ENCODE results near the gene GPR55. TPM values are rescaled to one million over a fixed set of nuclear protein-coding genes. Genes with fewer than 3 reads are reported as not detected.
A peak's percentile ranks its signal among the peaks of the same experiment; 100 is the strongest.

GPR55 gene
- total RNA-seq, 2 experiments from 2014 or later = 3.6 to 4.0 TPM

DNA sequence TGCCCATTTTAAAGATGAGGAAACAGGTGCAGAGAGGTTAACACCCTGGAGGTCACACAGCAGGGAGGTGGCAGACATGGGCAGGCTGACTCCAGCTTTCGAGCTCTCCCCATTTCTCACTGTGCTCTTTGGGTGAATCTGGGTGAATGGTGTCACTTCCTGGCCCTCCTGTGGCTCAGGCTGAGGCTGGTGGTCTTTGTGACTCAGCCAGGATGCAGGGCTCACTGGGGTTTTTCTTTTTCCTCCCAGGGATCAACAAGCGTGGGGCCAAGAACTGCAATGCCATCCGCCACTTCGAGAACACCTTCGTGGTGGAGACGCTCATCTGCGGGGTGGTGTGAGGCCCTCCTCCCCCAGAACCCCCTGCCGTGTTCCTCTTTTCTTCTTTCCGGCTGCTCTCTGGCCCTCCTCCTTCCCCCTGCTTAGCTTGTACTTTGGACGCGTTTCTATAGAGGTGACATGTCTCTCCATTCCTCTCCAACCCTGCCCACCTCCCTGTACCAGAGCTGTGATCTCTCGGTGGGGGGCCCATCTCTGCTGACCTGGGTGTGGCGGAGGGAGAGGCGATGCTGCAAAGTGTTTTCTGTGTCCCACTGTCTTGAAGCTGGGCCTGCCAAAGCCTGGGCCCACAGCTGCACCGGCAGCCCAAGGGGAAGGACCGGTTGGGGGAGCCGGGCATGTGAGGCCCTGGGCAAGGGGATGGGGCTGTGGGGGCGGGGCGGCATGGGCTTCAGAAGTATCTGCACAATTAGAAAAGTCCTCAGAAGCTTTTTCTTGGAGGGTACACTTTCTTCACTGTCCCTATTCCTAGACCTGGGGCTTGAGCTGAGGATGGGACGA is 47.1 kb downstream of the GPR55 start:
- CTCF ChIA-PET = interaction anchor here (0.5 to 1.1 kb wide), 5 partner anchors 11 to 251 kb away, joined by 3 read pairs; no protein-coding TSS in a partner anchor
- intact Hi-C loops (cut with DNase I, micrococcal nuclease) = no loop called here
- Mint-ChIP-seq H3K27ac (no peak overlapping the region), H3K4me3 (no peak overlapping the region), H3K9me3 (ENCODE audit: low read depth) (no peaks in the 10 kb centered on the region), H3K27me3 (no peaks in the 10 kb centered on the region), H3K36me3 (ENCODE audit: low read depth) (peaks cover 1% of the 10 kb centered on the region), H3K4me1 (peaks cover 34% of the 10 kb centered on the region)
- DNase-seq = peak; percentile 57
- peak; percentile 70 for ATAC-seq
- POLR2A ChIA-PET = interaction anchor here (0.7 to 1.1 kb wide), 2 partner anchors 10 to 17 kb away, joined by 3 to 5 read pairs; no protein-coding TSS in a partner anchor

DNA sequence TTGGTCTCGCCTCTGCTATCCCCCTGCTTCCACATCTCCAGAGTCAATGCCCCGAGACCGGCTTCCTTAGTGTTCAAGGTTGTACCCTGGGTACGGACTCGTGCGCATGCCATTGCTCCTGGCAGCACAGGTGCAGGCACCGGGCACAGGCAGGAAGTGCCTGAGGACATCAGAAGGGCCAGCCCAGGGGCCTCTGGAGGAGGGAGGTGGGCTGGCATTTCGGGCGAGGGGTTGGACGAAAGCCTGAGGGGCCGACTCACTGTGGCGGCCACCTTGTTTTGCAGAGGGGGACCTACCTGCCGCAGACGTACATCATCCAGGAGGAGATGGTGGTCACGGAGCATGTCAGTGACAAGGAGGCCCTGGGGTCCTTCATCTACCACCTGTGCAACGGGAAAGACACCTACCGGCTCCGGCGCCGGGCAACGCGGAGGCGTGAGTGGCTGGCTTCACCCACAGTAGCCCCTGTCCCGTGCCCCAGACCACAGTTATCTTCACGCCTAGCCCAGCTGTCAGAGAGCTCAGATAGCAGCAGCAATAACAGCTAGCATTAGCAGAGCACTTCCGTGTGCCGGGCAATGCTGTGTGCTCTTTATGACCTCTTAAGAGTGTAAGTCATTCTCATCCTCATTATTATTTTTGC is 47.8 kb downstream of the GPR55 start:
- Mint-ChIP-seq H3K27ac (no peak overlapping the region), H3K27me3 (no peaks in the 10 kb centered on the region), H3K4me3 (no peak overlapping the region), H3K9me3 (ENCODE audit: low read depth) (no peaks in the 10 kb centered on the region), H3K36me3 (ENCODE audit: low read depth) (peaks cover 1% of the 10 kb centered on the region), H3K4me1 (peaks cover 38% of the 10 kb centered on the region)
- ChIA-PET CTCF (interaction anchor here (0.5 to 1.3 kb wide), 4 partner anchors 10 to 129 kb away, joined by 3 to 5 read pairs (median 3); no protein-coding TSS in a partner anchor), POLR2A (interaction anchor here (0.7 kb wide), 1 partner anchor 16 kb away, joined by 3 read pairs; no protein-coding TSS in a partner anchor)
- no peak for DNase-seq
- ATAC-seq = no peak
- intact Hi-C loops (cut with DNase I, micrococcal nuclease) = no loop called here

DNA sequence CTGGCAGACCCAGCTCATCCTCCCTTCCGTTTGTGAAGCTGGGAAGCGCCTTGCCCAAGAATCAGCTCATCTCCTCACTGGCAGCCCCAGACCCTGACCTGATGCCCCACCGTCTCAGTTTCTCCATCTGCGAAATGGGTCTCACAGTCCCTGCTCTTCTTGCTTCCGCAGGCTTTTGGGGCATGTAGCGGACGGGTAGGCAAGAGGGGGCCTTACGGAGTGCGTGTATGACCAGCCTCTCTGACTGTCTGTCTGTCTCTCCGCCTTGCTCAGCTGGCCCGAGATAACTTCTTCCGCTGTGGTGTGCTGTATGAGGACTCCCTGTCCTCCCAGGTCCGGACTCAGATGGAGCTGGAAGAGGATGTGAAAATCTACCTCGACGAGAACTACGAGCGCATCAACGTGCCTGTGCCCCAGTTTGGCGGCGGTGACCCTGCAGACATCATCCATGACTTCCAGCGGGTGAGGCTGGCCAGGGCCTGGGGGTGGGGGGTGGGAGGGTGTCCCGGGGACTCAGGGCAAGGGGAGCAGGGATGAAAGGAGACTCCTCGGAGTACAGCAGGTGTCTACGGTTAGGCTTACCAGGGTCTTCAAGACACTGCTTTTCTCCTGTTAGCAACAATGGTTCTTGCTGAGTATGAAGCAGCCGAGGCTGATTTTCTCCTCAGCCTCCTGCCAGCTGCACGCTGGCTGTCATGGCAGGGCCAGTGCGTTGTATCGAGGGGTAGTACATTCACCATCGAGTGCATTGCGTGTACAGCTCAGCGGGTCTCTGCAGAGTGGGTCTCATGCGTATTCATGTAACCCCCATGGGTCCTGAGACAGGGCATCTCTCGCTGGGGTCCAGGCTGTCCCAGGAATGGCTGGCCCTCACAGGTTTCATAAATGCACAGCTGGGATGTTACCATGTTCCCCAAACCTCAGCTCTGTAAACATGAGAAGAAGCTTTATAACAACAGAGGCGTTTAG is 49.4 kb downstream of the GPR55 start:
- H3K27me3 Mint-ChIP-seq = no peaks in the 10 kb centered on the region
- CTCF ChIA-PET = interaction anchor here (0.6 to 1.3 kb wide), 8 partner anchors 11 to 112 kb away, joined by 3 to 5 read pairs (median 4); partner anchors contain the start of gene ITM2C
- H3K4me1 Mint-ChIP-seq = peaks cover 38% of the 10 kb centered on the region
- H3K27ac Mint-ChIP-seq = no peak overlapping the region
- peaks cover 1% of the 10 kb centered on the region for H3K36me3 Mint-ChIP-seq (ENCODE audit: low read depth)
- POLR2A ChIA-PET = no interaction called here
- no peaks in the 10 kb centered on the region for H3K9me3 Mint-ChIP-seq (ENCODE audit: low read depth)
- no peak for DNase-seq
- intact Hi-C loops (cut with DNase I, micrococcal nuclease) = no loop called here
- no peak overlapping the region for H3K4me3 Mint-ChIP-seq
- ATAC-seq = no peak

DNA sequence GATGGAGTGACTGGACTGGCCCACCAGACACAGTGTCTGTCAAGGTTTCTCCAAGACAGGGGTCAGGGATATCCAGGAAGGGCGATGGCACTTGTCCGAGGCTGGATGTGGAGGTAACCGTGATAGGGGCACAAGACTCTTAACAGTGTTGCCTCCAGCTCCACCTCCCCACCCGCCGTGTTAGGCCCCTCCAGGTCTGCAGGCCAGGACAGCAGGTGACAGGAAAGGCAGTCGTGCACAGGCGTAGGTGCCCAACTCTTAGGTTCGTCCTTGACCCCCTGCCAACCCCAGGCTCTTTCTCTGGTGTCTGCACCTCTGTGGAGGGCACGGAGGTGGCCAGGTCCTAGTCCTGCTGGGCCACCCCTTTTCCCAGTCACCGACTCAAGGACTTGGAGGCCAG is 50.2 kb downstream of the GPR55 start:
- H3K9me3 Mint-ChIP-seq (ENCODE audit: low read depth) = no peaks in the 10 kb centered on the region
- POLR2A ChIA-PET = no interaction called here
- peaks cover 43% of the 10 kb centered on the region for H3K4me1 Mint-ChIP-seq
- no peak overlapping the region for H3K27ac Mint-ChIP-seq
- DNase-seq (no peak), ATAC-seq (no peak)
- no peaks in the 10 kb centered on the region for H3K27me3 Mint-ChIP-seq
- CTCF ChIA-PET = interaction anchor here (1.3 kb wide), 1 partner anchor 10 kb away, joined by 4 read pairs; the partner anchor contains the start of gene ITM2C
- H3K36me3 Mint-ChIP-seq (ENCODE audit: low read depth) = peaks cover 1% of the 10 kb centered on the region
- intact Hi-C loops (cut with DNase I, micrococcal nuclease) = no loop called here
- no peak overlapping the region for H3K4me3 Mint-ChIP-seq

DNA sequence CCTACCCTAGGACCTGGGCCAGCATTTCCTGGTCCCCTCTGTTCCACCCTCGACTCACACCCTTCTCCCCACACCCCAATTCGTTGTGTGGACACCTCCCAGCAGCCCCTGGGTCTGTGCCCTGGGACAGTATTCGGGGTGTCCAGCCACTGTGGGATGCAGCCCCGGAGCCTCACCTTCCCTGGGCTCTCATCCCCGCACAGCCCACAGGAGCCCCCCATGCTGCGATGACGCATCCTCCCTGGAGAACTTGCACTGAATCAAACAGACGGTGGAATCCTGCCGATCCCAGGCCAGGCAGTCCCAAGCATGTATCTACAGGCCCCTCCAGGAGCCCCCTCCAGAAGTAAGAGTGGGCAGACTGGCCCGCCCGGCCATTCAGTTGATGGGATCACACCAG is 50.6 kb downstream of the GPR55 start:
- Mint-ChIP-seq H3K27me3 (no peaks in the 10 kb centered on the region), H3K4me1 (peaks cover 43% of the 10 kb centered on the region), H3K27ac (no peak overlapping the region), H3K9me3 (ENCODE audit: low read depth) (no peaks in the 10 kb centered on the region), H3K4me3 (no peak overlapping the region), H3K36me3 (ENCODE audit: low read depth) (peaks cover 1% of the 10 kb centered on the region)
- ChIA-PET POLR2A (no interaction called here), CTCF (interaction anchor here (1.0 to 1.3 kb wide), 2 partner anchors 10 to 31 kb away, joined by 3 to 4 read pairs; partner anchors contain the start of gene ITM2C)
- intact Hi-C loops (cut with DNase I, micrococcal nuclease) = no loop called here
- DNase-seq (no peak), ATAC-seq (no peak)

DNA sequence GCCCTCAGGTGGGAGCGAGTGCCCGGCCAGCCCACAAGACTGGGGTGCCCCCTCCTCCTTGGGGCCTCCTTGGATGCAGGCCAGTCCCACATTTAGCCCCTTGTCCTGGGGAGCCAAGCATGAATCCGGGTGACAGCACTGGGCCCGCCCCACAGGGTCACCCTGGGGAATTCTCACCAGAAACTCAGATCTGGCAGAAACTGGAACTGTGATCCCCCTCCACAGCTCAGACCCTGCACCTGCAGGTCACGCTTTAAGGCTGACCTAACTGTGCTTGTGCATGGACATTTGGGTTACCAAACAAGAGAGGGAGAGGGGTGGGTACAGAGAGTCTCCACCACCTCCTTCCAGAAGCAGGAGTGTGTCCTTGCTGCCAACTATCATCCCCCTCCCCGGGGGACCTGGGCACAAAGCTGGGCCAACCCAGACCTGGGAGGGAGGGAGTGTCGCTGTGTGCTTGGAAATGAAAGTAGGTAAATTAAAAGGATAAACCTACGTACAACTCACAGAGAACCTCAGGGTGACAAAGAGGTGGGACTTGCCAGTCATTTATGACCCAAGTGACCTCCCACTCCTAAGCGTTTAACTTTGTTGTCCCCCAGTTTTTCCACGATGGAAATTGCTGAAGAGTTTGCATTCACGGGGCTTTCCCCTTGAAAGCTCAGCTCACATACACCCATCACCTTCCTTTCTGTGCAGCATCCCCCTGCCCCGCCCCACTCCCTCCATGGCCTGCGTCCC is 51.2 kb downstream of the GPR55 start:
- ATAC-seq (peak; percentile 59), DNase-seq (no peak)
- Mint-ChIP-seq H3K4me1 (peaks cover 42% of the 10 kb centered on the region), H3K4me3 (no peak overlapping the region), H3K36me3 (ENCODE audit: low read depth) (no peaks in the 10 kb centered on the region), H3K27me3 (no peaks in the 10 kb centered on the region), H3K27ac (no peak overlapping the region), H3K9me3 (ENCODE audit: low read depth) (no peaks in the 10 kb centered on the region)
- POLR2A ChIA-PET = no interaction called here
- CTCF ChIA-PET = interaction anchor here (0.7 to 1.3 kb wide), 4 partner anchors 9 to 113 kb away, joined by 3 to 6 read pairs (median 4); partner anchors contain the start of gene ITM2C
- intact Hi-C loops (cut with DNase I, micrococcal nuclease) = no loop called here

DNA sequence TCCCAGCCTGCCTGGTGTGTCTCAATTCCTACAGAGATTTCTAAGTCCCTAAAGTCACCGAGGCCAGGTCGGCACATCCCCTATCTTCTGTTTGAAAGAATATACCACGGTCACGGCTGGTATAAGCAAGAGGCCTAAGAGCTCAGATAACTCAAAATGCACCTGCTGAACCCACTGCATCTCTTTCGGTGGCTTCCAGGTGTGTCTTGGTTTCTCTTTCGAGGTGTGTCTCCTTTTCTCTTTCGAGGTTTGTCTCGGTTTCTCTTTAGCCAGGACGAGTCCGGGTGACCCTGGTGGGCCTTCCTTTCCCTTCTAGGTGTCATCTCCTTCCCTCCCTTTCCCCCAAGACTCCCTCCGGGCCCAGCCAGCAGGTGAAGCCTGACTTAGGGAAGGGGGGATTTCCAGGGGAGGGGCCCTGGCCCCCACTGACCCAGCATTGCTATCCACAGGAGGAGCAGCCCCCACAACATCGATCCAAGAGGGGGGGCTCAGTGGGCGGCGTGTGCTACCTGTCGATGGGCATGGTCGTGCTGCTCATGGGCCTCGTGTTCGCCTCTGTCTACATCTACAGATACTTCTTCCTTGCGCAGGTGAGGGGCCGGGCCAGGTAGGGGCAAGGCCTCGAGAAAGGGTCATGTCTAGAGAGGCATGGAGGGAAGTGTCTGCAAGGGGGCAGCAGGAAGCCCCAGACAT is 51.9 kb downstream of the GPR55 start:
- no peak for DNase-seq
- no peaks in the 10 kb centered on the region for H3K36me3 Mint-ChIP-seq (ENCODE audit: low read depth)
- ChIA-PET CTCF (interaction anchor here (0.5 to 1.4 kb wide), 8 partner anchors 18 to 352 kb away, joined by 3 to 8 read pairs (median 4); no protein-coding TSS in a partner anchor), POLR2A (no interaction called here)
- no peaks in the 10 kb centered on the region for H3K9me3 Mint-ChIP-seq (ENCODE audit: low read depth)
- intact Hi-C loops (cut with DNase I, micrococcal nuclease) = no loop called here
- H3K27ac Mint-ChIP-seq = no peak overlapping the region
- no peak overlapping the region for H3K4me3 Mint-ChIP-seq
- H3K4me1 Mint-ChIP-seq = peaks cover 43% of the 10 kb centered on the region
- ATAC-seq = peak; percentile 39
- H3K27me3 Mint-ChIP-seq = no peaks in the 10 kb centered on the region

DNA sequence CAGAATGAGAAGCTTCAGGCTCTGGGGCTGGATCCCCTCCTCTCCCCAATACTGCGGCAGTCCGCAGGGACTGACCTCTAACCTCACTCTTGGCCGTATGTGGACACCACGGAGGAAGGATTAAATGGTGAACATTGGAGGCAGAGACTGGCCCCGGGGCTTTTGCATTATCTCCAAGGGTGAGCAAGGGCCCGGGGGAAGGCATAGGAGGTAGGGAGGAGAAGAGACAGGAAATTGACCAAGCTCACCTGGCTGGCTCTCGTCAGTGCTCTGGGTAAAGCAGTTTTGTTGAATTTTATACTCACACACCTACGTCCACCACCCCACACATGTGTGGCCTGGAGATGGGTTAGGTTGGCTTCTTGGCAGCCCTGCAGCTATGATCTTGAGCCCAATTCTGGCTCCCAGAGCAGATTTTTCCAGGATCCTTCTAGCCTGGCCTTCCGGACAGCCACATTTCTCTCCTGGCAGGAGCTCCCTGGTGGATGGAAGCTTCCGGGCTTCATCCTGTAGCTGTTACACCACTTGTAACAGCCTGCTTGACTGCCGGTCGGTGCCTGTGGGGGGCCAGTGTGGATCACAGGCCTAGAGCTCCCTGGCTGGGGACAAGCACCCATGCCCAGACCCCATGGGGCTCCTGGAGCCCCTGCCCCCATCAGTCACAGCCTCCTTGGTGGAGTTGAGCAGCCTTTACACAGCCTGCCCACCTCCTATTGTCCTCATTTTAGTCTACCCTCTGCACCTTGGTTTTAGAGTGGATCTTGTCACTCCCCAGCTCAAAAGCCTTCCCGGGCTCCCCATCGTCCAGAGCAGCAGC is 52.7 kb downstream of the GPR55 start:
- Mint-ChIP-seq H3K4me3 (no peak overlapping the region), H3K27ac (no peak overlapping the region)

DNA sequence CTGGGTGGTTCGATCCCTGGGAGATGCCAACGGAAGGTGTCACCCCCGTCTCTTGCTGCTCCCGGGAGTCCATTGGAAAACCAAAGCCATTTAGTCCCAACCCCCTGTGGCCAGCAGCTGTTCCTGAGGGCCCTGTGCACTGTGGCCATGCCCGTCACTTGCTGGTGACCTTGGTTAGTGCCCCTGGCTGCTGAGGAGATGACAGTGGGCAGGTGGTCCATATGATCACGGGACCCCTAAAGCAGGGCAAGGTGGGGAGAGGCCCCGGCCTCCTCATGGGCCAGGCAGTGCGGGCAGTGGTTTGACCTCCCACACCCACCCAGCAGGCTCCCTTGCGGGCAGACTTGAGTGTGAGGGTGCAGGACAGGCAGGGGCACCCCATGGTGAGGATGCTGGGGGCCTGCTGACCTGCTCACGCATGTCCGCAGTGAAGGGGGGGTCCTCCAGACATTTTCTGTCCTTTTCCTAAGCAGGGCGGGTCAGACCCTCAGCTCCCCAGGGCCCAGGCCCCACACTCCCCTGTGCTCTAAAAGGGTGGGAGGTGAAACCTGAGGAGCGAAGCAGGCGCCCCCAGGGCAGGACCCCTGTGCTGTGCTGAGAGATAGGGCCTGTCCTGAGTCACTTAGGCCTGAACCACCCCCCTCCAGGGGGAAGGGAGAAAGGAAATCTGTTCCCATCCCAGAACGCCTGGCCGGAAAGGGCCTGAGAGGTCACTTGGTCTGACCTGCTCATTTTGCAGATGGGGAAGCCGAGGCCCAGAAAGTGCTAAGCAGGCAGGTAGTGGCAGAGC is 53.5 kb downstream of the GPR55 start:
- DNase-seq = no peak
- ATAC-seq = no peak
- Mint-ChIP-seq H3K9me3 (ENCODE audit: low read depth) (no peaks in the 10 kb centered on the region), H3K4me1 (peaks cover 38% of the 10 kb centered on the region), H3K4me3 (no peak overlapping the region), H3K36me3 (ENCODE audit: low read depth) (no peaks in the 10 kb centered on the region), H3K27ac (no peak overlapping the region), H3K27me3 (no peaks in the 10 kb centered on the region)
- intact Hi-C loops (cut with DNase I, micrococcal nuclease) = no loop called here
- ChIA-PET CTCF (interaction anchor here (0.6 to 1.4 kb wide), 4 partner anchors 19 to 125 kb away, joined by 3 to 8 read pairs (median 4); no protein-coding TSS in a partner anchor), POLR2A (interaction anchor here (0.6 kb wide), 1 partner anchor 95 kb away, joined by 4 read pairs; no protein-coding TSS in a partner anchor)

More for the DNA sequence above, 52.7 kb downstream of the GPR55 start:
- Mint-ChIP-seq H3K27me3 (no peaks in the 10 kb centered on the region), H3K36me3 (ENCODE audit: low read depth) (no peaks in the 10 kb centered on the region), H3K9me3 (ENCODE audit: low read depth) (no peaks in the 10 kb centered on the region), H3K4me1 (peaks cover 36% of the 10 kb centered on the region)
- no peak for DNase-seq
- ChIA-PET CTCF (interaction anchor here (0.5 to 1.4 kb wide), 6 partner anchors 18 to 351 kb away, joined by 3 to 8 read pairs (median 4); no protein-coding TSS in a partner anchor), POLR2A (no interaction called here)
- ATAC-seq = no peak
- intact Hi-C loops (cut with DNase I, micrococcal nuclease) = no loop called here

All from activated CD4-positive, alpha-beta T cell treated with anti-CD3 and anti-CD28 coated beads for 36 hours (primary cell).